Measurements from ENCODE around the gene ANOS1. TPM values are rescaled to one million over a fixed set of nuclear protein-coding genes. Genes with fewer than 3 reads are reported as not detected.
"Not testable (repeated sequence)": the region's sequence is repeated elsewhere in the genome, so short reads cannot be mapped to it uniquely, and the experiment has no call there.

Gene ANOS1
- total and polyA plus RNA-seq, 4 donors, result 6.0 to 44.2 (median 22.2) TPM

GRCh38 chrX:8546715-8547114, 185.2 kb downstream of the ANOS1 start:
- peaks cover 0 to 22% (median 3%) of the 10 kb centered on the region in 3 donors for H3K27me3 ChIP-seq (ENCODE audit: control insufficient read depth in 3 of 3, insufficient read depth in 3 of 3, low read length in 2 of 3)
- H3K4me1 ChIP-seq (ENCODE audit: control insufficient read depth in 5 of 5, insufficient read depth in 5 of 5, low read length in 5 of 5), result no peaks in the 10 kb centered on the region
- H3K9me3 ChIP-seq (ENCODE audit: control insufficient read depth in 4 of 4, insufficient read depth in 3 of 4, low read length in 3 of 4), result no peaks in the 10 kb centered on the region
- no peaks in the 10 kb centered on the region for H3K36me3 ChIP-seq (ENCODE audit: control insufficient read depth in 4 of 4, insufficient read depth in 4 of 4, low read length in 4 of 4)
- H3K27ac ChIP-seq (ENCODE audit: low read depth in 1 of 2, low read length in 1 of 2), result no peak overlapping the region
- ATAC-seq (ENCODE audit: insufficient read depth, low FRiP score) (no peak), DNase-seq (no peak)
- 70 to 76% methylated on average over 4 of the region's 4 CpGs for WGBS, 2 donors
- no peak overlapping the region for H3K9ac ChIP-seq (ENCODE audit: insufficient read depth in 1 of 2, low read length in 2 of 2)
- TF ChIP-seq CTCF (IDR thresholded peaks at IDR 0.05; ENCODE audit: control extremely low read depth, extremely low read depth), result no peak
- no peak overlapping the region for H3K4me3 ChIP-seq

DNA sequence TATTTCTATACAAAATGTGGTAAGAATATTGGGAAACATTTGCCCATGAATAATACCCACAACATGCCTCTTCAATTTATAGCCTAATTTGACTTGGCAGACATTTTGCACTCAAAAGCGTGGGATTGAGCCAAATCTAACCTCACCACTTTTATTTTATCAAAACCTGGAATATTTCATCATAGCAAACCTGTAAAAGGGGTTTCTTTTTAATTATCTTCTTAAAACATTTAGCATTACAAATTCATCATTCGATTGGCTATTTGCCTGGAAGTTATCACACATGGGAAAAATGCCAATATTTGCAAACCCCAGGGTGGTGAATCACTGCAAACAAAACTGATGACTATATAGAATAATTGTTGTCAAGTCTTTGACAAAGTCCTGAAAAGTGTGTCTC, 211.1 kb downstream of the ANOS1 start:
- H3K9me3 ChIP-seq (ENCODE audit: control insufficient read depth in 4 of 4, insufficient read depth in 3 of 4, low read length in 3 of 4), result peaks cover 0 to 2% (median 0%) of the 10 kb centered on the region in 4 donors
- no peaks in the 10 kb centered on the region for H3K4me1 ChIP-seq (ENCODE audit: control insufficient read depth in 5 of 5, insufficient read depth in 5 of 5, low read length in 5 of 5)
- no peak overlapping the region for H3K4me3 ChIP-seq
- no peaks in the 10 kb centered on the region for H3K36me3 ChIP-seq (ENCODE audit: control insufficient read depth in 4 of 4, insufficient read depth in 4 of 4, low read length in 4 of 4)
- H3K9ac ChIP-seq (ENCODE audit: insufficient read depth in 1 of 2, low read length in 2 of 2), result no peak overlapping the region
- no peak for TF ChIP-seq CTCF (IDR thresholded peaks at IDR 0.05; ENCODE audit: control extremely low read depth, extremely low read depth)
- no peak overlapping the region for H3K27ac ChIP-seq (ENCODE audit: low read depth in 1 of 2, low read length in 1 of 2)
- peaks cover 0 to 15% (median 2%) of the 10 kb centered on the region in 3 donors for H3K27me3 ChIP-seq (ENCODE audit: control insufficient read depth in 3 of 3, insufficient read depth in 3 of 3, low read length in 2 of 3)
- DNase-seq (no peak), ATAC-seq (ENCODE audit: insufficient read depth, low FRiP score) (no peak)
- 64 to 75% methylated on average over 2 of the region's 2 CpGs for WGBS, 2 donors

- no peak for DNase-seq
- Histone ChIP-seq H3K9me3 (ENCODE audit: control insufficient read depth in 4 of 4, insufficient read depth in 3 of 4, low read length in 3 of 4) (peaks cover 0 to 2% (median 0%) of the 10 kb centered on the region in 4 donors), H3K9ac (ENCODE audit: insufficient read depth in 1 of 2, low read length in 2 of 2) (no peak overlapping the region), H3K36me3 (ENCODE audit: control insufficient read depth in 4 of 4, insufficient read depth in 4 of 4, low read length in 4 of 4) (no peaks in the 10 kb centered on the region), H3K27ac (ENCODE audit: low read depth in 1 of 2, low read length in 1 of 2) (no peak overlapping the region), H3K4me3 (no peak overlapping the region), H3K27me3 (ENCODE audit: control insufficient read depth in 3 of 3, insufficient read depth in 3 of 3, low read length in 2 of 3) (peaks cover 0 to 15% (median 2%) of the 10 kb centered on the region in 3 donors), H3K4me1 (ENCODE audit: control insufficient read depth in 5 of 5, insufficient read depth in 5 of 5, low read length in 5 of 5) (no peaks in the 10 kb centered on the region)
- ATAC-seq (ENCODE audit: insufficient read depth, low FRiP score), result no peak
- WGBS, 2 donors, result 56 to 70% methylated on average over 3 of the region's 3 CpGs
- TF ChIP-seq CTCF (IDR thresholded peaks at IDR 0.05; ENCODE audit: control extremely low read depth, extremely low read depth), result no peak
Observed at GRCh38 chrX:8520178-8520577, 211.8 kb downstream of the ANOS1 start.

DNA sequence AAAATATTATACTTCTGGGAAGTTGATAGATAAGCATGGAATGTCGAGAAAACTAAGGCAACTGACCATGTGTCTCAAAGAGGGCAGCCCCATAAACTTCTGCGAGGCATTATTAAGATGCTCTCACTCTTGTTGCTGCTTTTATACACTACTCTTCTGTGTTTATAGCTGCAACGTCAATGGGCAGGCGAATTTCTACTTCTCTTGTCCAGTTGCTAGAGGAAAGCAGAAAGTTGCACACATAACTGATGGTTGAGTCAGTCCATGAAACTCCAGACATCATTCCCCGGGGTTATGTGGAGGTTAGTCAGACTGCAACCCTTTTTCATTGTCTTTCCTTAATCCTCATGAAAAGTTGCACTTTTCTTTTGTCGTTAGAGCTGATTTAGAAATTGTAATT, 227.5 kb downstream of the ANOS1 start:
- DNase-seq (no peak), ATAC-seq (ENCODE audit: insufficient read depth, low FRiP score) (no peak)
- no peaks in the 10 kb centered on the region for H3K36me3 ChIP-seq (ENCODE audit: control insufficient read depth in 4 of 4, insufficient read depth in 4 of 4, low read length in 4 of 4)
- WGBS, 2 donors, result 74 to 86% methylated on average over 6 of the region's 6 CpGs
- no peaks in the 10 kb centered on the region for H3K9me3 ChIP-seq (ENCODE audit: control insufficient read depth in 4 of 4, insufficient read depth in 3 of 4, low read length in 3 of 4)
- no peak overlapping the region for H3K4me3 ChIP-seq
- H3K4me1 ChIP-seq (ENCODE audit: control insufficient read depth in 5 of 5, insufficient read depth in 5 of 5, low read length in 5 of 5), result no peaks in the 10 kb centered on the region
- no peak overlapping the region for H3K27ac ChIP-seq (ENCODE audit: low read depth in 1 of 2, low read length in 1 of 2)
- H3K27me3 ChIP-seq (ENCODE audit: control insufficient read depth in 3 of 3, insufficient read depth in 3 of 3, low read length in 2 of 3), result peaks cover 0 to 18% (median 2%) of the 10 kb centered on the region in 3 donors
- H3K9ac ChIP-seq (ENCODE audit: insufficient read depth in 1 of 2, low read length in 2 of 2), result no peak overlapping the region
- TF ChIP-seq CTCF (IDR thresholded peaks at IDR 0.05; ENCODE audit: control extremely low read depth, extremely low read depth), result no peak

DNA sequence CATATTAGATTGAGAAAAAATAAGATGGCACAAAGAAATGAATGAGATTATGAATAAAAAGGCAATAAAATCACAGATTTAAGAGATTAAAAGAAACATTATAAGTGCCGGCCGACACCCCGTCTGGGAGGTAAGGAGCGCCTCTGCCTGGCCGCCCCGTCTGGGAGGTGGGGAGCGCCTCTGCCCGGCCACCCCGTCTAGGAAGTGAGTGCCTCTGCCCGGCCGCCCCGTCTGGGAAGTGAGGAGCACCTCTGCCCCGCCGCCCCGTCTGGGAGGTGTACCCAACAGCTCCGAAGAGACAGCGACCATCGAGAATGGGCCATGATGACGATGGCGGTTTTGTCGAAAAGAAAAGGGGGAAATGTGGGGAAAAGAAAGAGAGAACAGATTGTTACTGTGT, 229.8 kb downstream of the ANOS1 start:
- H3K9ac ChIP-seq (ENCODE audit: insufficient read depth in 1 of 2, low read length in 2 of 2); H3K4me3 ChIP-seq; H3K36me3 ChIP-seq (ENCODE audit: control insufficient read depth in 4 of 4, insufficient read depth in 4 of 4, low read length in 4 of 4); H3K4me1 ChIP-seq (ENCODE audit: control insufficient read depth in 5 of 5, insufficient read depth in 5 of 5, low read length in 5 of 5); H3K27ac ChIP-seq (ENCODE audit: low read depth in 1 of 2, low read length in 1 of 2); H3K9me3 ChIP-seq (ENCODE audit: control insufficient read depth in 4 of 4, insufficient read depth in 3 of 4, low read length in 3 of 4); DNase-seq; ATAC-seq (ENCODE audit: insufficient read depth, low FRiP score): not testable (repeated sequence)
- peaks cover 0 to 12% (median 2%) of the 10 kb centered on the region in 3 donors for H3K27me3 ChIP-seq (ENCODE audit: control insufficient read depth in 3 of 3, insufficient read depth in 3 of 3, low read length in 2 of 3)
- WGBS, 2 donors, result 94 to 99% methylated on average over 19 to 21 of the region's 21 CpGs

All from lung (tissue), 12 donors.